ENCODE data around the gene CDC42EP1. TPM values are rescaled to one million over a fixed set of nuclear protein-coding genes. Genes with fewer than 3 reads are reported as not detected.

CDC42EP1 gene
- total and polyA plus RNA-seq, 2 experiments from 2014 or later, result 7.7 to 10.2 TPM

DNA sequence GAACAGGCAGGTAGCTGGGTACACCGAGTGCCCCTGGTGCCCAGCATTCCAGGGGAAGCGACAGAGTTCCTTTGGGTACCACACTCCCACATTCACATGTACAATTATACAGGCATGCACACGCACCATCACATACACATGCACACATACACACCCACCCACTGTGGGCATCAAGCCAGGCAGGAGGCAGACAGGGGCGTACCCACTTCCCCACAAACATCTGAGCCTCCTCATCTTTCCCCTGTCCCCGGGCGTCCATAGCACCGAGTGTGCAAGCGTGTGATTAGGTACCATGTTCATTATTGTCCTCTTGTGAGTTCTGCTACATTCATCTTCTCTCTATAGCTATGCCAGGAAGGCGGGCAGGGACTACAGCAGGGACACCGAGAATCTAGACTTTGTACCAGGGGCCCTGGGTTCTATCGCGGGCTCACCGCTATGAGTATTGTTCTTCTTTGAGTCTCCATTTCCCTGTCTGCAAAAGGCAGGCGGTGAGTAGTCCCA, 39.0 kb upstream of the CDC42EP1 start:
- no peak overlapping the region for H3K4me3 ChIP-seq
- DNase-seq (ENCODE audit: low spot score) (no peak), ATAC-seq (no peak)
- H3K27me3 Mint-ChIP-seq (ENCODE audit: insufficient read depth, low read depth, poor library complexity), result peaks cover 21% of the 10 kb centered on the region
- H2AFZ ChIP-seq, result peak overlapping the region; percentile 32; the same call in 1 of the 2 replicates
- no peak overlapping the region for H3K27ac ChIP-seq (ENCODE audit: low read depth)
- no peak overlapping the region for H3K4me2 ChIP-seq
- H3K9me3 Mint-ChIP-seq, result peaks cover 3% of the 10 kb centered on the region; the same call in 2 of the 3 replicates
- peaks cover 14% of the 10 kb centered on the region for H3K4me1 Mint-ChIP-seq
- peaks cover 9% of the 10 kb centered on the region; the same call in 1 of the 2 replicates for H3K4me1 ChIP-seq (ENCODE audit: insufficient read depth)
- H3F3A ChIP-seq (replicated peaks; ENCODE audit: low read depth), result peaks cover 4% of the 10 kb centered on the region; the same call in 1 of the 2 replicates
- no peaks in the 10 kb centered on the region for H3K79me2 ChIP-seq (replicated peaks; ENCODE audit: insufficient read depth)
- H3K36me3 ChIP-seq (ENCODE audit: insufficient read depth), result no peaks in the 10 kb centered on the region
- no peaks in the 10 kb centered on the region for H4K20me1 ChIP-seq (replicated peaks; ENCODE audit: insufficient read depth)
- no peaks in the 10 kb centered on the region for H3K9me2 ChIP-seq (ENCODE audit: insufficient read depth)
- no peak overlapping the region for H3K4me3 Mint-ChIP-seq
- no peak for TF ChIP-seq NANOG (IDR thresholded peaks at IDR 0.05; ENCODE audit: borderline replicate concordance)
- no peak for TF ChIP-seq CREB1 (CRISPR knock-in tag; IDR thresholded peaks at IDR 0.05; ENCODE audit: low read depth)
- no peak for TF ChIP-seq POLR2AphosphoS5 (IDR thresholded peaks at IDR 0.05; ENCODE audit: low read depth)
- peaks cover 5% of the 10 kb centered on the region; the same call in 2 of the 3 replicates for H3K36me3 Mint-ChIP-seq (ENCODE audit: low read depth)
- peaks cover 32% of the 10 kb centered on the region for H3K27me3 ChIP-seq (ENCODE audit: insufficient read depth)
- no peak overlapping the region for H3K27ac Mint-ChIP-seq

DNA sequence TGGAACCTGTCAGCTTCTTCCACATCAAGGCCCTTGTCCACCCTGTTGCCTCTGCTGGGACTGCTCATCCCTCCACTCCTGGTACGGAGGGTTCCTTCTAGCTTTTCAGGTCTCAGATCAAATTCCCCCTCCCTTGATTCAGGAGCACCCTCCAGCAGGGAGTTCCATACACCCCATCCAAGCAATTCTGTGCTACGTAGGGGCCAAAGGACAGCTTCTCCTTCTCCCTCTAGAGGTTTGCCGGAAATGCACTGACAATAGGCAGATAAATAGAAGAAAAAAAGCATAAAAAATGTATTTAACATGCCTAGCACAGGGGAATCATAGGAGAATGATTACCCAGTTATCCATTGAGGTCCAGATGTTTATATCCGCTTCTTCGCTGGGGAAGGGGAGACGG, 37.8 kb upstream of the CDC42EP1 start:
- Mint-ChIP-seq H3K27ac (no peak overlapping the region), H3K4me1 (peaks cover 14% of the 10 kb centered on the region), H3K36me3 (ENCODE audit: low read depth) (no peaks in the 10 kb centered on the region), H3K4me3 (no peak overlapping the region), H3K27me3 (ENCODE audit: insufficient read depth, low read depth, poor library complexity) (peaks cover 23% of the 10 kb centered on the region), H3K9me3 (no peaks in the 10 kb centered on the region; the same call in 2 of the 3 replicates)
- no peak overlapping the region for H2AFZ ChIP-seq
- DNase-seq (ENCODE audit: low spot score) (no peak), ATAC-seq (no peak)
- no peak overlapping the region for H3K4me2 ChIP-seq
- H3K27ac ChIP-seq (ENCODE audit: low read depth), result no peak overlapping the region
- peaks cover 27% of the 10 kb centered on the region for H3K27me3 ChIP-seq (ENCODE audit: insufficient read depth)
- no peaks in the 10 kb centered on the region for H3K79me2 ChIP-seq (replicated peaks; ENCODE audit: insufficient read depth)
- no peaks in the 10 kb centered on the region for H3K9me2 ChIP-seq (ENCODE audit: insufficient read depth)
- H3F3A ChIP-seq (replicated peaks; ENCODE audit: low read depth), result peaks cover 4% of the 10 kb centered on the region; the same call in 1 of the 2 replicates
- no peaks in the 10 kb centered on the region for H3K36me3 ChIP-seq (ENCODE audit: insufficient read depth)
- H3K4me3 ChIP-seq, result no peak overlapping the region
- H3K4me1 ChIP-seq (ENCODE audit: insufficient read depth), result peaks cover 9% of the 10 kb centered on the region; the same call in 1 of the 2 replicates
- H4K20me1 ChIP-seq (replicated peaks; ENCODE audit: insufficient read depth), result no peaks in the 10 kb centered on the region
- TF ChIP-seq JUNB (IDR thresholded peaks at IDR 0.05; ENCODE audit: unreplicated experiment), result no peak
- TF ChIP-seq, protein P1, sequence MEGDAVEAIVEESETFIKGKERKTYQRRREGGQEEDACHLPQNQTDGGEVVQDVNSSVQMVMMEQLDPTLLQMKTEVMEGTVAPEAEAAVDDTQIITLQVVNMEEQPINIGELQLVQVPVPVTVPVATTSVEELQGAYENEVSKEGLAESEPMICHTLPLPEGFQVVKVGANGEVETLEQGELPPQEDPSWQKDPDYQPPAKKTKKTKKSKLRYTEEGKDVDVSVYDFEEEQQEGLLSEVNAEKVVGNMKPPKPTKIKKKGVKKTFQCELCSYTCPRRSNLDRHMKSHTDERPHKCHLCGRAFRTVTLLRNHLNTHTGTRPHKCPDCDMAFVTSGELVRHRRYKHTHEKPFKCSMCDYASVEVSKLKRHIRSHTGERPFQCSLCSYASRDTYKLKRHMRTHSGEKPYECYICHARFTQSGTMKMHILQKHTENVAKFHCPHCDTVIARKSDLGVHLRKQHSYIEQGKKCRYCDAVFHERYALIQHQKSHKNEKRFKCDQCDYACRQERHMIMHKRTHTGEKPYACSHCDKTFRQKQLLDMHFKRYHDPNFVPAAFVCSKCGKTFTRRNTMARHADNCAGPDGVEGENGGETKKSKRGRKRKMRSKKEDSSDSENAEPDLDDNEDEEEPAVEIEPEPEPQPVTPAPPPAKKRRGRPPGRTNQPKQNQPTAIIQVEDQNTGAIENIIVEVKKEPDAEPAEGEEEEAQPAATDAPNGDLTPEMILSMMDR (conservative IDR thresholded peaks at IDR 0.05; ENCODE audit: low read depth in 2 of 2), result no peak
- no peak for TF ChIP-seq POLR2AphosphoS5 (IDR thresholded peaks at IDR 0.05; ENCODE audit: low read depth)
- TF ChIP-seq ZNF331 (CRISPR knock-in tag; IDR thresholded peaks at IDR 0.05; ENCODE audit: low read depth), result no peak
- TF ChIP-seq ZNF462 (CRISPR knock-in tag; IDR thresholded peaks at IDR 0.05), result no peak
- TF ChIP-seq, protein P2, sequence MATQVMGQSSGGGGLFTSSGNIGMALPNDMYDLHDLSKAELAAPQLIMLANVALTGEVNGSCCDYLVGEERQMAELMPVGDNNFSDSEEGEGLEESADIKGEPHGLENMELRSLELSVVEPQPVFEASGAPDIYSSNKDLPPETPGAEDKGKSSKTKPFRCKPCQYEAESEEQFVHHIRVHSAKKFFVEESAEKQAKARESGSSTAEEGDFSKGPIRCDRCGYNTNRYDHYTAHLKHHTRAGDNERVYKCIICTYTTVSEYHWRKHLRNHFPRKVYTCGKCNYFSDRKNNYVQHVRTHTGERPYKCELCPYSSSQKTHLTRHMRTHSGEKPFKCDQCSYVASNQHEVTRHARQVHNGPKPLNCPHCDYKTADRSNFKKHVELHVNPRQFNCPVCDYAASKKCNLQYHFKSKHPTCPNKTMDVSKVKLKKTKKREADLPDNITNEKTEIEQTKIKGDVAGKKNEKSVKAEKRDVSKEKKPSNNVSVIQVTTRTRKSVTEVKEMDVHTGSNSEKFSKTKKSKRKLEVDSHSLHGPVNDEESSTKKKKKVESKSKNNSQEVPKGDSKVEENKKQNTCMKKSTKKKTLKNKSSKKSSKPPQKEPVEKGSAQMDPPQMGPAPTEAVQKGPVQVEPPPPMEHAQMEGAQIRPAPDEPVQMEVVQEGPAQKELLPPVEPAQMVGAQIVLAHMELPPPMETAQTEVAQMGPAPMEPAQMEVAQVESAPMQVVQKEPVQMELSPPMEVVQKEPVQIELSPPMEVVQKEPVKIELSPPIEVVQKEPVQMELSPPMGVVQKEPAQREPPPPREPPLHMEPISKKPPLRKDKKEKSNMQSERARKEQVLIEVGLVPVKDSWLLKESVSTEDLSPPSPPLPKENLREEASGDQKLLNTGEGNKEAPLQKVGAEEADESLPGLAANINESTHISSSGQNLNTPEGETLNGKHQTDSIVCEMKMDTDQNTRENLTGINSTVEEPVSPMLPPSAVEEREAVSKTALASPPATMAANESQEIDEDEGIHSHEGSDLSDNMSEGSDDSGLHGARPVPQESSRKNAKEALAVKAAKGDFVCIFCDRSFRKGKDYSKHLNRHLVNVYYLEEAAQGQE (IDR thresholded peaks at IDR 0.05; ENCODE audit: unreplicated experiment), result no peak
- TF ChIP-seq, protein P3, sequence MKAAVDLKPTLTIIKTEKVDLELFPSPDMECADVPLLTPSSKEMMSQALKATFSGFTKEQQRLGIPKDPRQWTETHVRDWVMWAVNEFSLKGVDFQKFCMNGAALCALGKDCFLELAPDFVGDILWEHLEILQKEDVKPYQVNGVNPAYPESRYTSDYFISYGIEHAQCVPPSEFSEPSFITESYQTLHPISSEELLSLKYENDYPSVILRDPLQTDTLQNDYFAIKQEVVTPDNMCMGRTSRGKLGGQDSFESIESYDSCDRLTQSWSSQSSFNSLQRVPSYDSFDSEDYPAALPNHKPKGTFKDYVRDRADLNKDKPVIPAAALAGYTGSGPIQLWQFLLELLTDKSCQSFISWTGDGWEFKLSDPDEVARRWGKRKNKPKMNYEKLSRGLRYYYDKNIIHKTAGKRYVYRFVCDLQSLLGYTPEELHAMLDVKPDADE (IDR thresholded peaks at IDR 0.05), result no peak
